ENCODE results near the gene MMP24OS. TPM values are rescaled to one million over a fixed set of nuclear protein-coding genes. Genes with fewer than 3 reads are reported as not detected.

Gene MMP24OS
- total and polyA plus RNA-seq, 2 donors (not counting 3 experiments of a cell fraction or from before 2014, with no cell fraction given) = 35.1 to 55.6 TPM

DNA sequence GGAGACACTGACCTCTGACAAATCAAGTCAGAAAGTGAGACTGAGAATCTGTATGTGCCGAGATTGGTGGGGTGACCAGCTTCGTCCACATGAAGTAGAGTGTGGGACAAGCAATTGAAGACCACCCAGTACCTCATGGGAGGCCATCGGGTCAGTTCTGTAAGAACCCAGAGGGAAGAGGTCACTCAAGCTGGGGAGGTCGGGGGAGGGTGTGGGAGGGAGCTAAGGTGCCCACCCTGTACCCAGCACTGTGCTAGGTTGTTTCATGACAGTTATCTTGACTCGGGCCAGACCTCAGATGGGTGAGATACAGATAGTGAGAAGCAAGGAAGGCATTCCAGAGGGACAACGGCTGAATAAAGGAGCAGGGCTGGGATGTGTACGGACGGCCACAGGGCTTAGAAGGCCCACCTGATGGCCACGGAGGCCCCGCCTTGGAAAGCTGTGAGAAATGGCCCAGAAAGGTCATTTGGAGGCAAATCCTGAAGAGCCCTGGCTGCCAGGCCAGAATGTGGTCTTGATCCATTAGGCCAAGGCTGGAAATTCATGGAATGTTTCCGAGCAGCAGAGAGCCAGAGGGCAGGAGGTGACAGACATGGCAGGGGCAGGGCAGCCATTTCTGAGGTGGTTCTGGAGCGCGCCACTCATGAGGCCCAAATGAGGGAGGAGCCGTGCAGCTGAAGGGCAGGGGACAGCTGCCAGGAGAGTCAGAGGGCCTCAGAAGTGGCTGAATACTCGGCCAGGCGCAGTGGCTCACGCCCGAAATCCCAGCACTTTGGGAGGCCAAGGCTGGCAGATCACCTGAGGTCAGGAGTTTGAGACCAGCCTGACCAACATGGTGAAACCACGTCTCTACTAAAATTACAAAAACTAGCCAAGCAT is 7.7 kb downstream of the MMP24OS start:
- Histone ChIP-seq H3K4me2 (ENCODE audit: insufficient read depth, low read length) (no peak overlapping the region), H3K4me1 (ENCODE audit: control insufficient read depth, extremely low read depth, insufficient read depth, low read length) (no peaks in the 10 kb centered on the region), H2AFZ (ENCODE audit: low read depth, low read length) (no peak overlapping the region), H3K9me1 (replicated peaks; ENCODE audit: control insufficient read depth, extremely low read depth, insufficient read depth, low read length) (no peaks in the 10 kb centered on the region), H3K4me3 (replicated peaks in 1 of 3; ENCODE audit: insufficient read depth in 1 of 3, low read depth in 1 of 3, low read length in 3 of 3) (no peak overlapping the region), H3K9ac (replicated peaks; ENCODE audit: extremely low read depth, insufficient read depth, low read length) (no peak overlapping the region), H4K20me1 (replicated peaks; ENCODE audit: control insufficient read depth, extremely low read depth, insufficient read depth, low read length) (no peaks in the 10 kb centered on the region), H3K36me3 (ENCODE audit: control insufficient read depth in 2 of 2, extremely low read depth in 1 of 2, insufficient read depth in 2 of 2, low read length in 2 of 2) (no peaks in the 10 kb centered on the region), H3K79me2 (ENCODE audit: control insufficient read depth, insufficient read depth, low read length) (no peaks in the 10 kb centered on the region), H3K27ac (ENCODE audit: insufficient read depth, low read depth, low read length) (no peak overlapping the region), H3K27me3 (ENCODE audit: control insufficient read depth in 2 of 2, insufficient read depth in 2 of 2, low read length in 2 of 2) (no peaks in the 10 kb centered on the region), H3K9me3 (replicated peaks; ENCODE audit: control insufficient read depth, insufficient read depth, low read length) (no peaks in the 10 kb centered on the region)
- dilution Hi-C loops (cut with MboI; ENCODE audit: extremely low pct_ligation_motif_present, low sequenced_read_pairs) (loop anchor here (25.0 kb wide), 1 partner anchor 433 kb away; the partner anchor contains the start of gene NCOA6), intact Hi-C loops (cut with micrococcal nuclease) (no loop called here)
- ChIA-PET POLR2A (no interaction called here), CTCF (interaction anchor here (1.3 to 11.4 kb wide), 5 partner anchors 43 to 435 kb away, joined by 5 to 177 read pairs (median 7); partner anchors contain the start of genes EDEM2 and GDF5)
- TF ChIP-seq, protein P1, sequence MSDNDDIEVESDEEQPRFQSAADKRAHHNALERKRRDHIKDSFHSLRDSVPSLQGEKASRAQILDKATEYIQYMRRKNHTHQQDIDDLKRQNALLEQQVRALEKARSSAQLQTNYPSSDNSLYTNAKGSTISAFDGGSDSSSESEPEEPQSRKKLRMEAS (IDR thresholded peaks at IDR 0.05; ENCODE audit: insufficient read depth, insufficient read length) = no peak
- no peak for TF ChIP-seq GATA2 (IDR thresholded peaks at IDR 0.05; ENCODE audit: insufficient read depth, insufficient read length, low read depth, low read length)
- TF ChIP-seq FOS (IDR thresholded peaks at IDR 0.05; ENCODE audit: borderline replicate concordance, insufficient read depth, low read length) = no peak
- TF ChIP-seq JUN (IDR thresholded peaks at IDR 0.05; ENCODE audit: borderline replicate concordance, insufficient read depth, insufficient read length, low read depth) = no peak
- TF ChIP-seq POLR2A (IDR thresholded peaks at IDR 0.05; ENCODE audit: low read depth, low read length) = no peak
- no peak for TF ChIP-seq MYC (IDR thresholded peaks at IDR 0.05; ENCODE audit: low read depth, low read length)
- no peak for TF ChIP-seq POLR2AphosphoS5 (IDR thresholded peaks at IDR 0.05; ENCODE audit: insufficient read depth, low read depth, low read length)
- TF ChIP-seq EZH2 (IDR thresholded peaks at IDR 0.05; ENCODE audit: borderline replicate concordance, low read depth, low read length, severe bottlenecking) = no peak
- TF ChIP-seq, protein P2, sequence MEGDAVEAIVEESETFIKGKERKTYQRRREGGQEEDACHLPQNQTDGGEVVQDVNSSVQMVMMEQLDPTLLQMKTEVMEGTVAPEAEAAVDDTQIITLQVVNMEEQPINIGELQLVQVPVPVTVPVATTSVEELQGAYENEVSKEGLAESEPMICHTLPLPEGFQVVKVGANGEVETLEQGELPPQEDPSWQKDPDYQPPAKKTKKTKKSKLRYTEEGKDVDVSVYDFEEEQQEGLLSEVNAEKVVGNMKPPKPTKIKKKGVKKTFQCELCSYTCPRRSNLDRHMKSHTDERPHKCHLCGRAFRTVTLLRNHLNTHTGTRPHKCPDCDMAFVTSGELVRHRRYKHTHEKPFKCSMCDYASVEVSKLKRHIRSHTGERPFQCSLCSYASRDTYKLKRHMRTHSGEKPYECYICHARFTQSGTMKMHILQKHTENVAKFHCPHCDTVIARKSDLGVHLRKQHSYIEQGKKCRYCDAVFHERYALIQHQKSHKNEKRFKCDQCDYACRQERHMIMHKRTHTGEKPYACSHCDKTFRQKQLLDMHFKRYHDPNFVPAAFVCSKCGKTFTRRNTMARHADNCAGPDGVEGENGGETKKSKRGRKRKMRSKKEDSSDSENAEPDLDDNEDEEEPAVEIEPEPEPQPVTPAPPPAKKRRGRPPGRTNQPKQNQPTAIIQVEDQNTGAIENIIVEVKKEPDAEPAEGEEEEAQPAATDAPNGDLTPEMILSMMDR (IDR thresholded peaks at IDR 0.05; ENCODE audit: extremely low read depth in 1 of 2, insufficient read depth in 1 of 2, low read depth in 1 of 2, low read length in 2 of 2) = no peak
- no TSS peak for BruUV-seq (replicated peaks)
- DNase-seq (ENCODE audit: low read depth, low spot score) (no peak), FAIRE-seq (no peak)
